Measurements from ENCODE around the gene SH3PXD2A.

DNA sequence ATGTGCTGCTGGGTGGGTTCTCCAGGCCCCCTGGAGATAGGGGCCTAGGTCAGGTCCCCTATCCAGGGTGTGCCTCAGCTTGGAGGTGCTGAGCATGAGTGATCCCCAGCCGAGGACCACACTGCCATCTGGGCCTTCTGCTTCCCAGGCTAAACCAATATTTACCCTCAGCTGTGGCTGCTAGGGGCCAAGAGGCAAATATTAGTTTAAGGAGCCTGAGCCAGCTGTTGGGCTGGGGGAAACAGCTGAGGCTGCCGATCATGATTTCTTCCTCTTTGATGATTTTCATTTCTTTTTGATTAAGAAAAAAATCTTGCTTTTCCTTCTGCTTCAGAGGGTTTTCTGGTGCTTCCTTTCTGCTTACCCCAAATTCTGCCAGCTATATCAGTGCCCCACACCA is 278.5 kb downstream of the SH3PXD2A start:
- TF ChIP-seq POLR2A (IDR thresholded peaks at IDR 0.05; ENCODE audit: low read length) (no peak), GATA1 (IDR thresholded peaks at IDR 0.05; ENCODE audit: low read depth, low read length) (no peak)
